Left cardiac atrium (tissue), 4 donors: ENCODE data around the gene TRIM50. TPM values are rescaled to one million over a fixed set of nuclear protein-coding genes. Genes with fewer than 3 reads are reported as not detected.
"Not testable (repeated sequence)": the region's sequence is repeated elsewhere in the genome, so short reads cannot be mapped to it uniquely, and the experiment has no call there.

Experiments
- ATAC-seq, 2 donors: fragments of 200-7000 bp; cut with Tn5 transposase; one replicate each; pipeline ENCODE4 v1.9.1; 2020; ENCODE audit warnings: mild to moderate bottlenecking in 2 of 2, moderate library complexity in 2 of 2
- DNase-seq: peaks from one replicate; pipeline ENCODE4 v3.0.0-alpha.2; 2020
- intact Hi-C, 2 donors: fragments of 100-400 bp; cut with DNase I; formaldehyde crosslinking; loops; one replicate each; pipeline versions ENCODE4 v1.14.1 to v1.15.1; 2022 to 2023
- total RNA-seq, 2 donors: library from RNA; stranded (reverse); fragmentation: NEBNext Ultra II Directional; extraction: Animal tissue kit (Norgen Biotek cat#: 25700); gene quantifications; one replicate each; pipeline ENCODE4 v1.2.1, GENCODE V29; 2021
- donor health status: DM: no; HTN: yes; CAD: no.
- donor health status: DM: no; HTN: yes; CAD: no; lungs with severe emphysema.
- donor health status: DM: yes; HTN: yes; CAD: no.
- donor health status: Dilated cardiomyopathy.

Gene TRIM50
- total RNA-seq, 2 donors from 2014 or later: 0.56 TPM; not detected in 1

DNA sequence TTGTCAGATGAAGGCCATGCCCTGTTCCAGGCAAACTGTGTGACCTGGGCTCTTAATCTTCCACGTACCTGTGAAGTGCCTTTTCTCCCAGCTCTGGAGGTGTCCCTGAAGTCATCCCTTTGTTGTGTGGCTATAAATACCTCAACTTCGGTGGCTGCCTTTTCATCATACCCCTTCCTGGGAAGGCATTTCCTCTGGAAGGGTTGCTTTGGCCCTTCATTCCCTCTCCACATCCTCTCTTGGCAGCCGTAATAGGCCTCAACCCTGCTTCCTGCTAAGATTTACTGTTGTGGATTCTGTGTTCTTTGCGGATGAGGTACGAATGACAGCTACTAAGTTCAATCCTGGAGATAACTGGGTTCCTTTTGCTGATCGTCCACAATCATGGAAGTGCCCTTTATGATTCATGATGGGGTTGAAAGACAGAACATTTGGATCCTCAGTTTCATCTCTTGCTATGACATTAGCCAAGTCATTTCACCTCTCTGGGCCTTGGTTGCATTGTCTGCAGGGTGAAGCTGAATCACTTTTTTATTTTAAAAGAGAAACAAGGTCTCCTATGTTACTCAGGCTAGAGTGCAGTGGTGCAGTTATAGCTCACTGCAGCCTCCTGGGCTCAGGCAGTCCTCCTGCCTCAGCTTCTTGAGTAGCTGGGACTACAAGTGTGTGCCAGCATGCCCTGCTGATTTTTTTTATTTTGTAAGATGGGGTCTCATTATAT lies 23.7 kb upstream of the TRIM50 start:
- intact Hi-C loops: no loop called here
- DNase-seq (no peak), ATAC-seq (no peak)

DNA sequence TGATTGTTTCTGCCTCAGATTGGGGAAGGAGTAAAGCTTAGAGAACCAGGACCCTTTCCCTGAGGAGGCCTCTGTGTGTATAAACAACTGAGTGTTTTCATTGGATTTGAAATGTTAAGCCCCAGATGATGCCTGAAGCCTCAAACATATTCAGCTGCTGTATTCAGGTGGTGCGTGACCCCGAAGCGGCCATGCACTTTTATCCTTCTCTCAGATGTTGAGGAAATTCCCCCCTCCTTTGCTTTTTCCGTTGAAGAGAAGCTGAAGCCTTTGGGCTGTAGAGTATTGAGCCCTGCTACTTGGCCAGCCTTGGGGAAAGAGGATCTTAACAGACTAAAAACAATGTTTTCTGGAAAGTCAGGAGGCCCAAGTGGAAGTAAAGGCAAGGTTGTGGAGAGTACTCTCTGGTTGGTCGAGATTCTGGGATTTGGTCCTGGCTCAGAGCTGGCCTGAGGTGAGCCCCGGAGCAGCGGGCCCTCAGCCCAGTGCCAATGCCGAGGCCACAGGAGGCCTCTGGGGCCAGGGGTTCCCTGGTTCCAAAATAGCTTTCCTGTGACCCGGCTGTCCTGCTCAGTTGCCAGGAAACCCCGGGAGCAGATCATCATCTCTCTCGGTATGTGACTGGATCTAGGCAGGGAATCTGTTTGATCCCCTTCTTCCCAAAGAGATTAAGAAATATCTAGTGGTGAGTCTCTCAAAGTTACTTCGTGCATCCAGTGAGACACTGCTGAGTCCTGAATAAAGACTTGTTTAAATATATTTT lies 22.6 kb upstream of the TRIM50 start:
- intact Hi-C loops: no loop called here
- no peak for ATAC-seq
- no peak for DNase-seq

GRCh38 chr7:73349763-73350162 lies 21.9 kb upstream of the TRIM50 start:
- intact Hi-C loops: no loop called here
- ATAC-seq: no peak
- DNase-seq: no peak

- DNase-seq (no peak), ATAC-seq (no peak)
- intact Hi-C loops: no loop called here
These were observed 18.1 kb upstream of the TRIM50 start for GRCh38 chr7:73345951-73346350.

DNA sequence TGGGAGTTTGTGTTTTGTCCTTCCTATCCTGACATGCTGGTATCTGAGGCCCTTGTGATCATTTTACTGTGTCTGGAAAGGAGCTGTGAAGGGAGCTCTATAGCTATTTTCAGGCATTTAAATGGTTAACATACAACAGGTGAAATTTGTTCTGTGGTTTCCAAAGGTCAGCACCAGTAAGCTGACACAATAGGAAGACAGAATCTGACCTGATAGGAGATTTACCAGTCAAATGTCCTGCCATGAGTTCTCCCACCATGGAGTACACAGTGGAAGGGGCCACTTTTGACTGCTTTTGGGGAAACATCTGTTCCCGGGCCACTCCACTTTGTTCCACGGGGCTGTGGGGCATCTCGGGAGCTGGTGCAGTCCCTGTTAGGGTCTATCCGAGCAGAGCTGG lies 17.7 kb upstream of the TRIM50 start:
- no peak for DNase-seq
- intact Hi-C loops: no loop called here
- ATAC-seq: no peak

DNA sequence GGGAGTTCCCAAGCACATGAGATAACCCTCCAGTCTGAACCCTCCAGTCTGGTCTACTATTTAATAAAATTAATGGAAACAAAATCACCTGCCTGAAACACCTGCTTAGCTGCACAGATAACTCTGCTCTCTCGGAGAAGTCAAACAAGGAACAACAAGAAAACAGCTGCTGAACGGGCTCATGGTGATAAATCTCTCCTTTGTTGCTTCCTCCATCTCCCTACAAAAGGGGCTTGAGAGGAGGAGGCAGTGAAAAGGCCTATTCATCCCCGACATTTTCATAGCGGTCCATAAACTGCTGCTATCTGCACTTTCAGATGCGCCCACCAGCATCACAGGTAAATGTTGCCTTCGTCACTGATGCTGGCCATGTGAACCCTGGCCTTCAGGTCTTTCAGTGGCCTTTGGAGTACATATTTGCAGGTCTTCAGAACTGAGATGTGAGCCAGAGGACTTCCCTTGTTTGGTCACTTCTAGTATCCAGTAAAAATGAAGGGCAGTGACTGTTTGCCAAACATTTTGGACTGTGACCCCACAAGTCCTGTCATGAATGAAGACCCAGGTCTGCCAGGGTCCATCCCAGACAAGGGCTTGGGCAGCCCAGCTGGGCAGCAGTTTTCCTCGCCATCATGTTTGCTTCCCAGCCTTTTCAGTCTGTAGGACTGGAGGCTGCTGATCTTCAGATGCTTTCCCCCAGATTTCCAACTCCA lies 15.9 kb upstream of the TRIM50 start:
- intact Hi-C loops: loop anchor here in 1 of 2 donors (5.0 kb wide), 1 partner anchor 108 kb away; no protein-coding TSS in a partner anchor
- no peak for ATAC-seq
- no peak for DNase-seq

- intact Hi-C loops: loop anchor here in 1 of 2 donors (5.0 kb wide), 1 partner anchor 110 kb away; no protein-coding TSS in a partner anchor
- DNase-seq (no peak), ATAC-seq (peak; percentile 81 to 86)
These were observed 14.8 kb upstream of the TRIM50 start for GRCh38 chr7:73342645-73343044.

DNA sequence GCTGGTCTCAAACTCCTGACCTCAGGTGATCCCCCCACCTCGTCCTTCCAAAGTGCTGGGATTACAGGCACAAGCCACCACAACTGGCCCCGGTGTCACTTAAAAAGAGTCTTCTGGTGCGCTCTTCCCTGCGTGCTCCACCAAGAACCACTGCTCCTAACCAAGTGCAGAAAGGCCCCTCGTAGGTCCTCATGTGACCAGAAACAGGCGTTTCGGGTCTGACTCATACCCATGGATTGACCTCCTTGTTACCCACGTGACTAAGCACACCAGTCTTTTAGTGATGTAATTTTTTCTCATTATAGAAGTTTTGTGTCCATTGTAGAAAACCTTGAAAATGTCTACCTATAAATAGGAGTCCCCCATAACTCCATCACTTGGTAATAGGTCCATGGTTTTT lies 14.0 kb upstream of the TRIM50 start:
- ATAC-seq (peak in 1 of 2 donors; percentile 55), DNase-seq (no peak)
- intact Hi-C loops: loop anchor here in 1 of 2 donors (5.0 kb wide), 1 partner anchor 110 kb away; no protein-coding TSS in a partner anchor

- DNase-seq (no peak), ATAC-seq (no peak)
- intact Hi-C loops: loop anchor here in 1 of 2 donors (5.0 kb wide), 1 partner anchor 112 kb away; no protein-coding TSS in a partner anchor
These were observed 12.6 kb upstream of the TRIM50 start for GRCh38 chr7:73340514-73340913.

GRCh38 chr7:73338321-73338720 lies 10.4 kb upstream of the TRIM50 start:
- no peak for DNase-seq
- ATAC-seq: no peak
- intact Hi-C loops: no loop called here

DNA sequence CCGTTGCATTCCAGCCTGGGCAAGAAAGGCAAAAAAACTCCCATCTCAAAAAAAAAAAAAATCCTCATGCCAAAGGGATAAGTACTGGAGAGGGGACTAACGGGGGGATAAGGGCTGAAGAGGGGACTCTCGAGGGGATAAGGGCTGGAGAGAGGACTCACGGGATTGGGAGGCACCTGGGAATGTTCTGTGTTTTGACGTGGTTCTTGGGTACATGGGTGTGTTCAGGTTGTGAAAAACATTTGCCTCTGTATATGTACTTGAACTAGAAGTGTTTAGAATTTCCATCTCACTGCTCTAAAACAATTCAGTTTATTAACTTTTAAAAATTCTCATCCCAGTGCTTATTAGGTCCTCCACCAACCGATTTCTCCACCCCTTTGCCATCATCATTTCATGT lies 4.6 kb upstream of the TRIM50 start:
- DNase-seq (no peak), ATAC-seq (no peak)
- intact Hi-C loops: no loop called here

DNA sequence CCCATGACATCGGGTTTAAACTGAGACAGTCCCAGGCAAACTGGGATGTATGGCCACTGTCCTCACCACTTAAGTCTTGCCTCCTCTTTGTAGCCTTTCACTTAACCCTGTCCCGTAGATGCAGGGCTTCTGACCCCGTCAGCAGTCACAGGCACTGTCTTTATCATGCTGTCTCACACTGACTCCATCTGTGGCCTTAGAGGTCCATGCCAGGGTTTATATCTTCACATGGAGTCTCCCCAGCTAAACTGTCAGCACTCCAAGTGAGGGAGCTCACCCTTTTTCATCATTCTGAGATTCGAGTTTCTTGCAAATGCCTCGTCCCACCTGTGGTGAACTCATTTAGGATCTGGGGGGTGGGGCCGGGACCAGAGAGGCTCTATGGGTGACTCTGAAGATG lies 2.9 kb upstream of the TRIM50 start:
- ATAC-seq (no peak), DNase-seq (no peak)
- intact Hi-C loops: no loop called here

- ATAC-seq: peak in 1 of 2 donors; percentile 77
- no peak for DNase-seq
- intact Hi-C loops: no loop called here
These were observed 2.1 kb upstream of the TRIM50 start for GRCh38 chr7:73329861-73330581.

GRCh38 chr7:73328696-73329095 lies 814 bp upstream of the TRIM50 start:
- DNase-seq (no peak), ATAC-seq (no peak)
- intact Hi-C loops: no loop called here

GRCh38 chr7:73327449-73327848 lies 433 bp downstream of the TRIM50 start:
- intact Hi-C loops, ATAC-seq, DNase-seq: not testable (repeated sequence)

DNA sequence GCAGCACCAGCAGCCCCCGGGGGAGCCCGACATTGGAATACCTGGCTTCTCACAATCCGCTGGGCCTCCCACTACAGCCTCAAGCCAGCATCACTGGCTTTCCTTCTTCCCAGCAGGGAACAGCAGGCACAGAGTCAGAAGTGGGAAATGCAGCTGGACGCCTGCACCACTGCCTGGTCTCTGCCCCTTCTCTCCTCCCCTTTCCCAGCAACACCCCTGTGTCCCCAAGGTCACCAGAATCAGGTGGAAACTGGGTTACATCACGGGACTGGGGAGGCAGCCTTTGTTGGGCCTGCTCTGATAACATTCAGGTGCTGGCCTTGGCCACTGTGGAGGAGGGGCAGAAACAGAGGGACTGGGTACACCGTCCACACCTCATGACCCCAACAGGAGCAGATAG lies 2.5 kb downstream of the TRIM50 start:
- ATAC-seq, DNase-seq, intact Hi-C loops: not testable (repeated sequence)

DNA sequence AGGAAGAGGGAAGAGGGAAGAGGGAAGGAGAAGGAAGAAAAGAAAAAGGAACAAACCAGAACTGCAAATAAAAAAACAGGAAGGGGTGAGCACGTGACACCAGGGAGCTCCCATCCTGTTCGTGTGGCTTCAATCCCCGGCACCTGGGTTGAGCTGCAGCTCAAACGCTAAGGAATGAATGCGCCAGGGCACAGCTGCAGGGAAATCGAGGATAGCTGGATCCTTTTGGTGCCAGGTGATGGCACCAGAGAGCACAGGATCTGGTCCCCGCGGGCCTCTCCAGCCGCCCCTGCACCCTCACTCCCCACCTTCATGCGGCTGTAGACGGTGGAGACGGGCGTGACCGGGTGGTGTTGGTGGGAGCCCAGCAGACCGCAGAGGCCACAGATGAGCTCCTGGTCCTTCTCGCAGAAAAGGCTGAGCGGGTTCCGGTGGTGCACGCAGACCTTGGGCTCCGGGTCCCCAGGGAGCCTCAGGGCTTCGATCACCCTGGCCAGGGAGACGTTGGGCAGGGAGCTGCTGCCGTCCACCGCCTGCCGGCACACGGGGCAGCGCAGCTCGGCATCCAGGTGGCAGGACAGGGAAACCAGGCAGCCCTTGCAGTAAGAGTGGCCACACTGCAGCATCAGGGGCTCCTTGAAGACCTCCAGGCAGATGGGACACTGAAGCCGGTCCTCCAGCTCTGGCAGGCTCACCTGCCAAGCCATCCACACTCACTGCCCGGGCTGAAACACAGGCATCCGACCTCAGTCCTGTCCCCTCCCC lies 3.6 kb downstream of the TRIM50 start:
- ATAC-seq: peak; percentile 58 to 68
- DNase-seq: peak; percentile 40
- intact Hi-C loops: not testable (repeated sequence)

DNA sequence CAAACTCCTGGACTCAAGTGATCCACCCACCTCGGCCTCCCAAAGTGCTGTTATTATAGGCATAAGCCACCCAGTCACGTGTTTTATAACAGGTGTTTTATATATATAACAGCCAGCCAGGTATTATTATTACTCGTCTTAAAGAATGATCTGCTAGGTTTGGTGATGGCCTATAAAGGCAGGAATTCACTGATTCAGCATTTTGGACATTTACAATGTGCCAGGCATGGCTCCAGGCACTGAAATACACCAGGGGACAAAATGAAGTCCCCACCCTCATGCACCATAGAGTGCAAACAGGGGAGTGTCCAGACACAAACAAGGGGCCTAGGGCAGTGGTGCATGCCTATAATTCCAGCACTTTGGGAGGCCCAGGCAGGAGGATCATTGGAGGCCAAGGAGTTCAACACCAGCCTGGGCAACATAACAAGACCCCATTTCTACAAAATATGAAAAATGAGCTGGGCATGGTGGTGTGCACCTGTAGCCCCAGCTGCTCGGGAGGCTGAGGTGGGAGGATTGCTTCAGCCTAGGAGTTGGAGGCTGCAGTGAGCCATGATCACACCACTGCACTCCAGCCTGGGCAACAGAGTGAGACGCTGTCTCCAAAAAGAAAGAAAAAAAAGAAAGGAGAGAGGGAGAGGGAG lies 4.3 kb downstream of the TRIM50 start:
- intact Hi-C loops, DNase-seq: not testable (repeated sequence)

More for the DNA sequence above, 4.3 kb downstream of the TRIM50 start:
- ATAC-seq: not testable (repeated sequence)
